Measurements from ENCODE around the gene UBTD2. TPM values are rescaled to one million over a fixed set of nuclear protein-coding genes. Genes with fewer than 3 reads are reported as not detected.

UBTD2 gene
- total RNA-seq, 5 donors from 2014 or later (not counting 1 experiment from before 2014, with no cell fraction given), result 3.2 to 7.7 (median 5.4) TPM

GRCh38 chr5:172173564-172174153, 109.9 kb downstream of the UBTD2 start:
- peak overlapping the region; percentile 89 to 95 (median 89) for H3K4me3 Mint-ChIP-seq
- Histone ChIP-seq H3K27ac (ENCODE audit: low read length) (peak overlapping the region; percentile 74), H3K27me3 (replicated peaks in 1 of 2; ENCODE audit: control insufficient read depth in 2 of 2, extremely low read depth in 1 of 2, insufficient read depth in 2 of 2, low read length in 1 of 2) (no peaks in the 10 kb centered on the region), H3K36me3 (ENCODE audit: control insufficient read depth in 2 of 2, extremely low read depth in 1 of 2, insufficient read depth in 1 of 2, low read length in 1 of 2) (peaks cover 0 to 37% of the 10 kb centered on the region in 2 donors), H3K4me1 (ENCODE audit: control insufficient read depth in 1 of 2, extremely low read depth in 1 of 2, insufficient read depth in 2 of 2, low read length in 2 of 2) (peaks cover 54 to 96% of the 10 kb centered on the region in 2 experiments), H3K4me3 (ENCODE audit: control insufficient read depth in 1 of 2, extremely low read depth in 1 of 2, low read length in 1 of 2) (peak overlapping the region; percentile 67 to 86), H3K9me3 (no peaks in the 10 kb centered on the region)
- no peaks in the 10 kb centered on the region for H3K9me3 Mint-ChIP-seq
- peaks cover 98 to 100% (median 99%) of the 10 kb centered on the region in 3 donors for H3K4me1 Mint-ChIP-seq
- H3K36me3 Mint-ChIP-seq, result peaks cover 35% of the 10 kb centered on the region
- DNase-seq (peak in 33 of 35 experiments; percentile 14 to 77 (median 48)), ATAC-seq (replicated peaks in 1 of 4) (peak in 1 of 4 experiments; percentile 4)
- ChIA-PET CTCF (interaction anchor here (0.7 to 5.2 kb wide), 10 partner anchors 9 to 120 kb away, joined by 3 to 119 read pairs (median 8); partner anchors contain the start of gene STK10 (in 2 of the 2)), POLR2A (interaction anchor here (0.5 to 4.5 kb wide), 7 partner anchors 9 to 750 kb away, joined by 4 to 68 read pairs (median 6); partner anchors contain the start of gene STK10 (in 1 of the 2))
- 0% methylated on average over 2 of the region's 12 CpGs for WGBS (ENCODE audit: insufficient coverage)
- peak overlapping the region; percentile 100 for H3K27ac Mint-ChIP-seq
- H3K27me3 Mint-ChIP-seq, result no peaks in the 10 kb centered on the region

GRCh38 chr5:172172912-172173563, 110.5 kb downstream of the UBTD2 start:
- H3K27ac Mint-ChIP-seq, result peak overlapping the region; percentile 100
- no peaks in the 10 kb centered on the region for H3K9me3 ChIP-seq
- H3K27me3 ChIP-seq (replicated peaks in 1 of 2; ENCODE audit: control insufficient read depth in 2 of 2, extremely low read depth in 1 of 2, insufficient read depth in 2 of 2, low read length in 1 of 2), result no peaks in the 10 kb centered on the region
- H3K4me1 Mint-ChIP-seq, result peaks cover 98 to 99% (median 99%) of the 10 kb centered on the region in 3 donors
- ATAC-seq (replicated peaks in 1 of 4) (no peak), DNase-seq (peak in 1 of 35 experiments; percentile 9)
- H3K36me3 ChIP-seq (ENCODE audit: control insufficient read depth in 2 of 2, extremely low read depth in 1 of 2, insufficient read depth in 1 of 2, low read length in 1 of 2), result peaks cover 0 to 40% of the 10 kb centered on the region in 2 donors
- peak overlapping the region; percentile 74 for H3K27ac ChIP-seq (ENCODE audit: low read length)
- H3K4me3 ChIP-seq (ENCODE audit: control insufficient read depth in 1 of 2, extremely low read depth in 1 of 2, low read length in 1 of 2), result peak overlapping the region; percentile 42 to 67
- H3K9me3 Mint-ChIP-seq, result no peaks in the 10 kb centered on the region
- WGBS (ENCODE audit: insufficient coverage), result 33% methylated on average over 7 of the region's 12 CpGs
- peaks cover 53 to 96% of the 10 kb centered on the region in 2 experiments for H3K4me1 ChIP-seq (ENCODE audit: control insufficient read depth in 1 of 2, extremely low read depth in 1 of 2, insufficient read depth in 2 of 2, low read length in 2 of 2)
- H3K4me3 Mint-ChIP-seq, result peak overlapping the region; percentile 89 to 95 (median 89)
- POLR2A ChIA-PET, result interaction anchor here (0.5 to 4.5 kb wide), 7 partner anchors 9 to 749 kb away, joined by 3 to 68 read pairs (median 6); partner anchors contain the start of gene STK10 (in 1 of the 2)
- peaks cover 31% of the 10 kb centered on the region for H3K36me3 Mint-ChIP-seq
- H3K27me3 Mint-ChIP-seq, result no peaks in the 10 kb centered on the region
- CTCF ChIA-PET, result interaction anchor here (0.7 to 5.2 kb wide), 7 partner anchors 9 to 121 kb away, joined by 3 to 119 read pairs (median 8); partner anchors contain the start of gene STK10 (in 2 of the 2)

- no peak for DNase-seq
- no peaks in the 10 kb centered on the region for H3K9me3 Mint-ChIP-seq
- Histone ChIP-seq H3K27me3 (replicated peaks in 1 of 2; ENCODE audit: control insufficient read depth in 2 of 2, extremely low read depth in 1 of 2, insufficient read depth in 2 of 2, low read length in 1 of 2) (no peaks in the 10 kb centered on the region), H3K4me3 (ENCODE audit: control insufficient read depth in 1 of 2, extremely low read depth in 1 of 2, low read length in 1 of 2) (no peak overlapping the region), H3K27ac (ENCODE audit: low read length) (peak overlapping the region; percentile 22), H3K36me3 (ENCODE audit: control insufficient read depth in 2 of 2, extremely low read depth in 1 of 2, insufficient read depth in 1 of 2, low read length in 1 of 2) (peaks cover 0 to 52% of the 10 kb centered on the region in 2 donors), H3K9me3 (no peaks in the 10 kb centered on the region), H3K4me1 (ENCODE audit: control insufficient read depth in 1 of 2, extremely low read depth in 1 of 2, insufficient read depth in 2 of 2, low read length in 2 of 2) (peaks cover 40 to 94% of the 10 kb centered on the region in 2 experiments)
- WGBS (ENCODE audit: insufficient coverage), result 100% methylated on average over 1 of the region's 8 CpGs
- no peak for ATAC-seq (replicated peaks in 1 of 4)
- H3K4me1 Mint-ChIP-seq, result peaks cover 96 to 99% (median 98%) of the 10 kb centered on the region in 3 donors
- ChIA-PET POLR2A (no interaction called here), CTCF (interaction anchor here (0.9 to 1.6 kb wide), 2 partner anchors 16 to 17 kb away, joined by 3 to 5 read pairs; partner anchors contain the start of gene STK10 (in 1 of the 2))
- H3K4me3 Mint-ChIP-seq, result peak overlapping the region in 1 of 3 donors; percentile 95
- peak overlapping the region; percentile 77 to 100 for H3K27ac Mint-ChIP-seq
- peaks cover 26% of the 10 kb centered on the region for H3K36me3 Mint-ChIP-seq
- H3K27me3 Mint-ChIP-seq, result no peaks in the 10 kb centered on the region
Observed at GRCh38 chr5:172171118-172171517, 112.4 kb downstream of the UBTD2 start.

GRCh38 chr5:172170251-172170701, 113.3 kb downstream of the UBTD2 start:
- Mint-ChIP-seq H3K27ac (peak overlapping the region; percentile 77 to 84), H3K4me1 (peaks cover 88 to 96% (median 96%) of the 10 kb centered on the region in 3 donors), H3K36me3 (peaks cover 24% of the 10 kb centered on the region), H3K9me3 (no peaks in the 10 kb centered on the region), H3K27me3 (no peaks in the 10 kb centered on the region), H3K4me3 (peak overlapping the region; percentile 0 to 95 (median 29))
- DNase-seq, result no peak
- Histone ChIP-seq H3K4me1 (ENCODE audit: control insufficient read depth in 1 of 2, extremely low read depth in 1 of 2, insufficient read depth in 2 of 2, low read length in 2 of 2) (peaks cover 35 to 95% of the 10 kb centered on the region in 2 experiments), H3K36me3 (ENCODE audit: control insufficient read depth in 2 of 2, extremely low read depth in 1 of 2, insufficient read depth in 1 of 2, low read length in 1 of 2) (peaks cover 0 to 57% of the 10 kb centered on the region in 2 donors), H3K27me3 (replicated peaks in 1 of 2; ENCODE audit: control insufficient read depth in 2 of 2, extremely low read depth in 1 of 2, insufficient read depth in 2 of 2, low read length in 1 of 2) (no peaks in the 10 kb centered on the region), H3K27ac (ENCODE audit: low read length) (peak overlapping the region; percentile 22), H3K9me3 (no peaks in the 10 kb centered on the region), H3K4me3 (ENCODE audit: control insufficient read depth in 1 of 2, extremely low read depth in 1 of 2, low read length in 1 of 2) (no peak overlapping the region)
- no peak for ATAC-seq (replicated peaks in 1 of 4)
- 43% methylated on average over 5 of the region's 9 CpGs for WGBS (ENCODE audit: insufficient coverage)
- CTCF ChIA-PET, result interaction anchor here (0.6 to 1.6 kb wide), 4 partner anchors 17 to 111 kb away, joined by 3 to 5 read pairs (median 4); partner anchors contain the start of gene STK10 (in 2 of the 2)
- POLR2A ChIA-PET, result interaction anchor here (0.5 to 0.6 kb wide), 2 partner anchors 8 to 56 kb away, joined by 3 read pairs; no protein-coding TSS in a partner anchor

GRCh38 chr5:172169216-172169615, 114.3 kb downstream of the UBTD2 start:
- H3K4me3 ChIP-seq (ENCODE audit: control insufficient read depth in 1 of 2, extremely low read depth in 1 of 2, low read length in 1 of 2), result no peak overlapping the region
- no peaks in the 10 kb centered on the region for H3K27me3 ChIP-seq (replicated peaks in 1 of 2; ENCODE audit: control insufficient read depth in 2 of 2, extremely low read depth in 1 of 2, insufficient read depth in 2 of 2, low read length in 1 of 2)
- Mint-ChIP-seq H3K9me3 (no peaks in the 10 kb centered on the region), H3K4me1 (peaks cover 78 to 94% (median 93%) of the 10 kb centered on the region in 3 donors), H3K27ac (peak overlapping the region; percentile 77 to 84), H3K4me3 (peak overlapping the region in 2 of 3 donors; percentile 2 to 95), H3K36me3 (peaks cover 24% of the 10 kb centered on the region), H3K27me3 (no peaks in the 10 kb centered on the region)
- ATAC-seq (replicated peaks in 1 of 4) (no peak), DNase-seq (no peak)
- peaks cover 0 to 63% of the 10 kb centered on the region in 2 donors for H3K36me3 ChIP-seq (ENCODE audit: control insufficient read depth in 2 of 2, extremely low read depth in 1 of 2, insufficient read depth in 1 of 2, low read length in 1 of 2)
- POLR2A ChIA-PET, result no interaction called here
- 88% methylated on average over 2 of the region's 2 CpGs for WGBS (ENCODE audit: insufficient coverage)
- peaks cover 38 to 97% of the 10 kb centered on the region in 2 experiments for H3K4me1 ChIP-seq (ENCODE audit: control insufficient read depth in 1 of 2, extremely low read depth in 1 of 2, insufficient read depth in 2 of 2, low read length in 2 of 2)
- CTCF ChIA-PET, result interaction anchor here in 1 of 2 donors (0.6 kb wide), 4 partner anchors 19 to 1952 kb away, joined by 3 to 8 read pairs (median 4); partner anchors contain the start of gene STK10
- no peaks in the 10 kb centered on the region for H3K9me3 ChIP-seq
- peak overlapping the region; percentile 41 for H3K27ac ChIP-seq (ENCODE audit: low read length)

GRCh38 chr5:172168311-172168710, 115.3 kb downstream of the UBTD2 start:
- ChIA-PET CTCF (interaction anchor here in 1 of 2 donors (0.6 kb wide), 3 partner anchors 20 to 1953 kb away, joined by 3 to 8 read pairs (median 3); partner anchors contain the start of gene STK10), POLR2A (no interaction called here)
- peak overlapping the region; percentile 1 for H3K27ac ChIP-seq (ENCODE audit: low read length)
- H3K4me1 ChIP-seq (ENCODE audit: control insufficient read depth in 1 of 2, extremely low read depth in 1 of 2, insufficient read depth in 2 of 2, low read length in 2 of 2), result peaks cover 32 to 97% of the 10 kb centered on the region in 2 experiments
- Mint-ChIP-seq H3K4me1 (peaks cover 70 to 91% (median 90%) of the 10 kb centered on the region in 3 donors), H3K9me3 (no peaks in the 10 kb centered on the region), H3K36me3 (peaks cover 24% of the 10 kb centered on the region), H3K27ac (peak overlapping the region; percentile 77 to 84), H3K4me3 (peak overlapping the region in 1 of 3 donors; percentile 37), H3K27me3 (no peaks in the 10 kb centered on the region)
- peaks cover 3 to 62% of the 10 kb centered on the region in 2 donors for H3K36me3 ChIP-seq (ENCODE audit: control insufficient read depth in 2 of 2, extremely low read depth in 1 of 2, insufficient read depth in 1 of 2, low read length in 1 of 2)
- H3K9me3 ChIP-seq, result no peaks in the 10 kb centered on the region
- ATAC-seq (replicated peaks in 1 of 4) (no peak), DNase-seq (no peak)
- no peaks in the 10 kb centered on the region for H3K27me3 ChIP-seq (replicated peaks in 1 of 2; ENCODE audit: control insufficient read depth in 2 of 2, extremely low read depth in 1 of 2, insufficient read depth in 2 of 2, low read length in 1 of 2)
- 74% methylated on average over 8 of the region's 8 CpGs for WGBS (ENCODE audit: insufficient coverage)
- no peak overlapping the region for H3K4me3 ChIP-seq (ENCODE audit: control insufficient read depth in 1 of 2, extremely low read depth in 1 of 2, low read length in 1 of 2)

Data from T-cell (primary cell).